Suppressor macrophage (primary cell): ENCODE results near the gene NTN4.
"Not testable (repeated sequence)": the region's sequence is repeated elsewhere in the genome, so short reads cannot be mapped to it uniquely, and the experiment has no call there.

Source experiments
- DNase-seq, 4 experiments: peaks; one replicate each; pipeline ENCODE4 v3.0.0-alpha.2; 2020 to 2022

Gene NTN4

DNA sequence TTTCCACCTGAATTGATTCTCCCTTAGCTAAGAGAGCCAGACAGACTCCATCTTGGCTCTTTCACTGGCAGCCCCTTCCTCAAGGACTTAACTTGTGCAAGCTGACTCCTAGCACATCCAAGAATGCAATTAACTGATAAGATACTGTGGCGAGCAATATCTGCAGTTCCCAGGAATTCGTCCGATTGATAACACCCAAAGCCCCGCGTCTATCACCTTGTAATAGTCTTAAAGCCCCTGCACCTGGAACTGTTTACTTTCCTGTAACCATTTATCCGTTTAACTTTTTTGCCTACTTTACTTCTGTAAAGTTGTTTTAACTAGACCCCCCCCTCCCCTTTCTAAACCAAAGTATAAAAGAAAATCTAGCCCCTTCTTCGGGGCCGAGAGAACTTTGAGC, 44.5 kb downstream of the NTN4 start:
- DNase-seq: not testable (repeated sequence)

DNA sequence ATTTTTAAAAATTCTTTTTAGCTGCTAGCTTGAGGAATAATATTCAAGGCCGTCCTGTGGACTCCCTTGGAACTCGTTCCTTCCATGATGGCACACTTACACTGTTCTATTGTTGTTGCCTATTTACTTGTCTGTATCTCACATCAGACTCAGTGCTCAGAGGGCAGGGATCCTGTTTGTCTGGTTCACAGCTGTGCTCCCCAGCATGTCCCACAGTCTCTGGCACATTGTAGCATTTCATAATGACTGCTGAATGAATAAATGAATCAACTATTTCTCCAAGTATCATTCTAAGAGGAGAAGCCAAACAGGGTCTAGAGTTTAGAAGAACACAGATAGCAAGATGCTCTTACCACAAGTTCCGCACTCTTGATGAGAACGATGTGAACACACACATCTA, 48.0 kb downstream of the NTN4 start:
- DNase-seq: no peak

DNA sequence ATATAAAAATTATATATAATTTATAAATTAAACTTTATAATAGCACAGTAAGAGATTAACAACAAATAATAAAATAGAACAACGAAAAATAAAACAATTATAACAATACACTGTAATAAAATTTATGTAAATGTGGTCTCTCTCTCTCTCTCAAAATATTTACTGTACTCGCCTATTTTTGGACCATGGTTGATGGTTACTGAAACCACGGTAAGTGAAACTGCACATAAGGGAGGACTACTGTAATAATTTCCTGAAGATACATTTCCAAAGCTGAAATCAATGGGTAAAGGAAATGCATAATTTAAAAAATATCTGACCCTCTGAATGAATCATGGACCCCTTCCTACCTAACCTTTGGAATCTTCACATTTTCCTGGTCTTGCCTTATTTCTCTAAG, 48.9 kb downstream of the NTN4 start:
- no peak for DNase-seq

DNA sequence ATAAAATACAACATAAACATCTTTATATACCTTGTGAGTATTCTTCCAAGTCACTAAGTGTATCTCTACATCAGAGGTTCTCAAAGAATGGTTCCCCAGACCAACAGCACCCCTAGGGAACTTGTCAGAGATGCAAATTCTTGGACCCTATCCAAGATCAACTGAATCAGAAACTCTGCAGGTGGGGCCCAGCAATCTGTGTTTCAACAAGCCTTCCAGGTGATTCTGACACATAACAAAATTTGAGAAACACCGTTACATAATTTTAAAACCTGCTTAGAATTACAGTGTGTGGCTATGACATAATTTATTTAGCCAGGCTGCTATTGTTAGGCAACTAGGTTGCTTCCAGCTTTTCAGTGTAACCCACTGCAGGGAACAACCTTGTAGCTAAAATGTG, 49.8 kb downstream of the NTN4 start:
- DNase-seq: no peak

DNA sequence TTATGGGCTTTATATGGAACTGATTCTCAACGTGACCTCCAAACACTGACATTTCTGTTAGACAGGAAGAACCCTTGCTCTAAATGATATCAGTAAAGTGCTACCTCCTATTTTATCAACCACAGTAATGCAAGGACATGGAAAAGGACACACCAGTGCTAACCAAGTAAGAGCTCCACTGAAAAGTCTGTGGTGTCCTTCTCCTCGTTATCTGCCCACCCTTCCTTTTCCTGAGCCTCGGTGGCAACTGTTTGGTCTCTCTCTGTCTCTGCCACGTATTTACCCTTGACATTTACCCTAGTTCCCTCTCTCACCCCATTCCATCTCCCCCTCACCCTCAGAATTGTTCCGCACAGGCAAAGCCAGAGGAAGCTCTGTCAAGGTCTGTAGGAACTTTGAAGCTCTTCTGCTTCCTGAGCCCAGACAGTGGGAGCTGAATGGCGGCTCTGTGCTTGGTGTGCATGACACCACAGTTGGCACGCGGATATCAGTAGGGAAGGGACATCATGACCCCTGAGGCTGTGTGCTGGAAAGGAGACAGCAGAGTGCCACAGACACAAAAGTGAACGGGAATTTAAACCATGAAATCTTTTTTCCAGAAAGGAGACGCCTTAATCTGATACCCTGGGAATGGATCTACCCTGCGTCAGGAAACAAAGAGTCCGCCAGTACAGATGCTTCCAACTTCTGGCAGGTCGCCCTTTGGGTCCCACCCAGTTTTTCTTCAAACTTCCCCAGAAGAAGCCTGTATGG, 50.8 kb downstream of the NTN4 start:
- no peak for DNase-seq

DNA sequence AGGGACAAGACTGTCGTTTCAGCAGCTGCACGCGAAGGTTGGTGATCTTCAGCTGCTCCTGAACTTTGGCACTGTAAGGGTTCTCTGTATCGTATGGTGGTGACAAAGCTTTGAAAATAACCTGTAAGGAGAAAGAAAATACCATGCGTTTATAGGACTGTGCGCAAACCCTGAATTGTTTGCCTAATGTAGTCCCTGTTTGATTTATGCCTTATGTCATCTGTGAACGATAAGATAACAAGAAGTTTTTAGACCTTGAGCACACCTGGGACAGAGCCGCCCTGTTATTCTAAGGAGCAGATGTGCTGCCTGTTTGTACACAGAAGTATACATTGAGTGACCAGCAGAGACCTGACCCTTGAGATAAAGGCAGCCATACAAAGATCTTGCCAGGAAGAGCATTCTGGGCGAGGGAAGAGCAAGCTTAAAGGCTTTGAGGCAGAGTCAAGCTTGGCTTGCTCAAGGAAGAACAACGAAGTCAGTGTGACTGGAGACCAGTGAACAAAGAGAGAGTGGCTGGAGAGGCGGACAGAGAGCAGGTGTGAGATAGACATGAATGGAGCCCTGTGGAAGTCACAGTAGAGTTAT, 52.4 kb downstream of the NTN4 start:
- no peak for DNase-seq

DNA sequence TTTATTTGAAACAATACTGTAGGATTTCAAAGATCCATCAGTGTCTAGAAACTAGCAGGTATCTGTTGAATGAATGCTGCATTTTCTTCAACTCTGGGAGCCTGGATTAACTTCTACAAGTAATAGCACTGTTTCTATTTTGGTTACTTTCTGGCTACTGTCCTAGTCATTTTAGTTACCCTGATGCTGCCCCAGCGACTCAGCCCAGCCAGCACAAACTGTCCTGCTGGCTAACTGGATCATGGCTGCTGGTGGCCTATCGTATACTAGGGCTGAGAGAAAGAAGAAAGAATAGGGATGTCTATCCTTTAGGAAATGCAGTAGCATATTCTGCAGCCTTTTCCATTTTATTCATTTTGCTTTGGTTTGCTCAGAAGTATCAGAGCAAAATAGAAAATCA, 53.9 kb downstream of the NTN4 start:
- no peak for DNase-seq

DNA sequence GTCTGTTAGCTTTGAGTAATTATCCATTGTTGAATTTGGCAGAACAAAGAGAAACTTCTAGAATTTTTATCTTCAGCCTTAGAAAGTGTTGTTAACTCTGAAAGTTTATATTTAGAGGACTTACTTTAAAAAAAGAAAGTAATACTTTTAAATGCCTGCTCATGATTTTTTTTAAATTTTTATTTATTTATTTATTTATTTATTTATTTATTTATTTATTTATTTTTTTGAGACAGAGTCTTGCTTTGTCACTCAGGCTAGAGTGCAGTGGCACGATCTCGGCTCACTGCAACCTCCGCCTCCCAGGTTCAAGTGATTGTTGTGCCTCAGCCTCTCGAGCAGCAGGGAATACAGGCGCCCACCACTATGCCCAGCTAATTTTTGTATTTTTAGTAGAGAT, 54.8 kb downstream of the NTN4 start:
- DNase-seq: not testable (repeated sequence)

DNA sequence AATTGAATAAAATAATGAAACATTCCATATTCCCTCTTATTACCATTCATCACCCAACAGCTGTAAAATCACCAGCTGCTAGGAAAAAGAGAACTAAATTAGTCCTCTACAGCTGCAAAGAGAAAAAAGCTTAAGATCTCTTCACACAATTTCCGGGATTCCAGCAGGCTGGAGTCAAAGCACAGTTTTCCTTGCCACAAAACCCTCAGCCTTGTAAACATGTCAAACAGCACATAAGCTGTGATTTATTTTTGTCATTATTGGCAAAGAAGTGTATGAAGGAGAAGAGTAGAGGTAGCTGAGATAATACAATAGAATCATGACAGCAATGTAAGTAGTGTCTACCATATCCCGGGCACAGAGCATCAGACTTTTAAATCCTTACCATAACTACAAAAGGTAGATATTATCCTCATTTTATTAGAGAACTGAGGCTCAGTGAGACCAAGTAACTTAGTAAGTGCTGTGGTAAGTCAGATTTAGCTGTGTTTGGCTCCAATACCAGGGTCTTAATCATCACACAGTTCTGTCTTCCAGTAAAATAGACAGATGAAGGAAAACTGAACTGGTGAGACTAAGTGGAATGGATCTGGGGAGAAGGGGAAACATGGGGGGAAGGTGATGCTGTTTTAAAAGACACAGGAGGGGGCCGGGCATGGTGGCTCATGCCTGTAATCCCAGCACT, 57.3 kb downstream of the NTN4 start:
- DNase-seq: no peak

DNA sequence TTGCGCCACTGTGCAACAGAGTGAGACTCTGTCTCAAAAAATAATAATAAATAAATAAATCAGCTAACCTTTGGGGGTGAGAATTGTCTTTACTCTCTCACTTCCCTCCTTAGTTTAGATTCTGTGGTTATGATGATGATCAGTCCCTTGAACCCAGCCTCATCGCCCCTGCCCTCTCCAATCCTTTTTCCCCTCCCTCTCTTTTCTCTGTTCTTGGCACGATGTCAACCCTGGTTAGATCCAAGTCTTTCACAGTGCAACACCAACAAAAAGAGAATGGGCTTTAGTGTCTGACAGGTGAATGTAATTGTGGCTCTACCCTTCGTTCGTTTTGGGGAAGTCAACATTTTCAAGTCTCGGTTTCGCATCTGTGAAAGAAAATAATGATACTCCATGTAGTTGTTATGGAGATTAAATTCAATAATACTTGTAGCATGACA, 59.0 kb downstream of the NTN4 start:
- DNase-seq: no peak

DNA sequence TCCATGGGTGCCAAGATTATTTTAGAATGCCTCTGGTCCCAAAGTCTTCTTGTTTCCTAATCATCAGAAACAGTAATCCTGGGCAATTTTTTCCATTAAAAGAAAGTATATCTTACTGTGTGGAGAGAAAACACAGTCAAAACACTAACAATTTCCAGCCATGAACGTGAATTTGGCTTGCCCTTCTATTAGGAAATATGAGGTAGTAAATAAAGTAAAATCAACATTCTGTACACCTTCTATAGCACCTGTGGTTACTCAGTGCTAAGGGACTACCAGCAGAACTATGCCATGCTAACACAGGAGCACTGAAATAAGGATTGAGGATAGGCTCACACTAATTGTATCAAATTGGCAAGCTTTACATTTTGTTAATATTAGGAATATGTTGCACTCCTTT, 60.1 kb downstream of the NTN4 start:
- DNase-seq: no peak

DNA sequence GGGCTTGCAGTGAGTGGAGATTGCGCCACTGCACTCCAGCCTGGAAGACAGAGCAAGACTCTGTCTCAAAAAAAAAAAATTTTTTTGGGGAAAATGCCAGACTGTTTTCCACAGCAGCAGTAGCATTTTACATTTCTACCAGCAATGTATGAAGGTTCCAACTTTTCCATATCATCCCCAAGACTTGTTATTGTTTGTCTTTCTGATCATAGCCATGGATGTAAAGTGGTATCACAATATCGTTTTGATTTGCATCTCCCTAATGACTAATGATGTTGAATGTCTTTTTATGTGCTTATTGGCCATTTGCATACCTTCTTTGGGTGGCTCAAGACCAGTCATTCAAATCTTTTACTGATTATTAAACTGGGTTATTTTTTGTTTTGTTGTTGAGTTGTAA, 63.7 kb downstream of the NTN4 start:
- no peak for DNase-seq

DNA sequence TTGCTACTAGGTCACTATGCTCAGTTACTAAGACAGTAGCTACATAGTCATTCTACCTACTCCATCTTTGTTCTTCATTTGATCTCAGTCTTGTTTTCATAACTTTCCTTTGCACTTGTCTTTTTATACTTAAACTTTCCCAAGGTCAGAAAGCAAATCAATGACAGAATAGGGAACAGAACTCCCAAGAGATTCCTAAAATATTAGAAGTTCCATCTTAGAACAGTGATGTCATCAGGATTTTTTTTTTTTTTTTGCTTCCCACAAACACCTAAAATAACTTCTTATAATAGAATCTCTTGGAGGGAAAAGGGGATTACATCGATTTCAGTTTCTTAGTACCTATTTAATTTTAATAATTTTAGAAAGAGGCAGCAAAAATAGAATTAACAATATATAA, 65.8 kb downstream of the NTN4 start:
- no peak for DNase-seq

DNA sequence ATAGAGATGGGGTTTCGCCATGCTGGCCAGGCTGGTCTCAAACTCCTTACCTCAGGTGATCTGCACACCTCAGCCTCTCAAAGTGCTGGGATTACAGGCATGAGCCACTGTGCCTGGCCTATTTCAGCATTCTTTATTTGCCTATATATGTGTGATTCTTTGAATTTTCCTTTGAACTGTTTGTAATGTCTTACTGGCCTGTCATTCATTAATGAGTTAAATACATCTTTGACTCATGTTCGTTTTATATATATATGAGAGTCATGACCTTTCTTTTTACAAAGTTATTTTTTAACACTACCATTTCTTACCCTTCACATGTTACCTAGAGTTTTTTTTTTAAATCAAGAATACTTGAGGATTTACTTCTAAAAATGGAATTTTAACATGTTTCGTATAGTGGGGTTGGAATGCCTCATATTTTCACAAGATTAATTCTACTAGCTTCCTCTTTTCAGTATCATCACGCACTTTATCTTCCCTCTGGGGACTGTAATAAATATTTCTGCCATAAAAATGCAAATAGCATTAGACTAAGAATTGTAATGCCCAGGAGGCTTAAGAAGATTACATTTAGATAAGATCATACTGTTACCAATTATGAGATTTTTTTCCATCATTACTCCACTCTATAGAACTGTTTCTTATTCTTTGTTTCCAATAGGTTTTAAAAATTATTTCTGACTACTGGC, 66.7 kb downstream of the NTN4 start:
- DNase-seq: no peak

DNA sequence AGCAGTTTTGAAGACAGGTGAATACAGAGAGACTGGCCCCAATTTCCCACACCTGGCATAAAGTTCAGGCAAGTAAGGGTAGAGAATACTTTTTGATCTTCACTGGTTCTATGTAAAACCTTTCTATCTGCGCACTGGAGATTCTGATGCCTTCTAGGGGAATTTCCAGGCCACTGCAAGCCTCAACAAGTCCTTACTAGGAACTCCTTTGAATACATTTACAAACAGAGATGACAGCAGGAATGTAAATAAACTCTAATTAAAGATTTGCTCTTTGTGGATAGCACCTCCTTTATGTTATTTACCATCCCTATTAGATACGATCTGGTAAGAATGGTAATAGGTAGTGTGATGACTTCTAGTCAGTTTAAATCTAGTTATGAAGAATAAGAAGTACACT, 69.2 kb downstream of the NTN4 start:
- DNase-seq: no peak

DNA sequence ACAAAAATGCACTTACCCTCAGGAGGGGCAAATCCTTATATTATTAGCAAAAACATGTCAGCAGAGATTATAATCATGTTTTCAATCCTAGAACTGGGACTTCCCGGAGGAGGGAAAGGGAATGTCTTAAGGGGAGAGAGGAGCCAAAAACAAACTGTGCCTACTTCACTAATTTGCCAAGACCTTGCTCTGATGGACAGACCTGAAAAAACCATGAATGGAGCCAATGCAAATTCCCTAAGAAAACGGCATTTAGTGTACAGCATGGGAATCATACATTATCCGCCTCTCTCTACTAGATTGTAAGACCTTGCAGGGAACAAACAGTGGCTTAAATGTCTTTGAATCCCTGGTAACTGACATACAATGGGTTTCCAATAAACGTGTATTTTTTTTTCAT, 70.4 kb downstream of the NTN4 start:
- DNase-seq: no peak

DNA sequence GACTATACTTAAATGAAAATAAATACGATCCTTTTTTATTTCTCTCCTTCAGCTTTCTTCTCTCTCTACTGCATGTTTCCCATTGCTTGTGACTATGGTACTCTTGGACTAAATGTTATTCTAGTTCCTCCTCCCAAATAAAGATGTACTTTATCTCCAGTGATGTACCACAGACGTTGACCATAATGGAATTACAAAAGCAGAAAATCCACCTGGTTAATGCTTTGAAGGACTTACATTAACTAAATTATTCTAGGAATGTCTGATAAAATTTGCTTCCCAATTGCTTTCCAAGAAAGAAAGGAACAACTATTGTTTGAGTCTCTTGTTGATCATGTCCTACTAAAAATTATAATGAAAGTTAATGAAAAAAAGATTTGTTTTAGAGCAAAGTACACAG, 71.8 kb downstream of the NTN4 start:
- DNase-seq: no peak

DNA sequence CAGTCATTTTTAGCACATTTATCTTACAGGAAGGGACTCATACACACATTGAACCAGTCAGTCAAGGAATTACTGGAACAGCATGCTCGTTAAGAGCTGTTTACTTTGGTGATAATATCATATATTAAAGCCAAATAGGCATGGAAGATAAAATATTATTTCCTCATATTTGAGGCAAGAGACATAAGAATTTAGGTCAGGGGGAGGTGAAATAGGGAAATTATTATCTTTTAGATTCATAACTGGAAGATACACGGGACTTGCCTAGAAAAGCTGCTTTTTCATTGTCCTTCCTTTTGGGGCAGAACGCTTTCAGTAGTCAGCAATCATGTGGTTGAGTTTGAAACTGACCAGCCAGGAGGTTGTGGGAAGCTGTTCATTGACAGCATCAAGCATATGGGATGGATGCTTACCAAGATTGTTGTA, 72.5 kb downstream of the NTN4 start:
- DNase-seq: no peak

DNA sequence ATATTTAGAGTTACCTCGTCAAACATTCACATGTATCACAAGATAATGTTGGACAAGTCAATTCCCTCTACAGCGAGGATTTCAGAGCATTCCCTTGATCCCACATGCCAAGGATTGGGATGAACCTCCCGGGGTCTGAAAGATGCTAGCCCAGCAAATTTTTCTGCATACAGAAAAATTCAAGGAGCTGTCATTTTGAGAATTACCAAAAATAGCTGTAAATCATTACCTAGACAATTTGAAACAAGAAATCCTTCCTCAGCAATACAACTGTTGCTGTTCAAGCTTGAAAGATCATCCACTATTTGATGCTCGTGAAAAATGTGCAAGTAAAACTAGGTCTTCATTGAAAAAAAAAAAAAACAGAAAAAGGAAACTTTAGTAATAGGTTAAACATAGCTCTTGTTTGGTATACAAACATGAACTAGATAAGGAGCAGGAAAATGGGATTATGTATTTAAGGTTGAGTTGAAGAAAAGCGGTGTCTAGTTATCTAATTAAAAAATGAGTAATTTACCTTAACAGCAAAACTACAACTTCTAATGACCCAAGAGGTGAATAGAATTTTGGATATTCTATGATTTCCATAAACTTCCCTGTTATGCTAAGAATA, 73.1 kb downstream of the NTN4 start:
- no peak for DNase-seq

DNA sequence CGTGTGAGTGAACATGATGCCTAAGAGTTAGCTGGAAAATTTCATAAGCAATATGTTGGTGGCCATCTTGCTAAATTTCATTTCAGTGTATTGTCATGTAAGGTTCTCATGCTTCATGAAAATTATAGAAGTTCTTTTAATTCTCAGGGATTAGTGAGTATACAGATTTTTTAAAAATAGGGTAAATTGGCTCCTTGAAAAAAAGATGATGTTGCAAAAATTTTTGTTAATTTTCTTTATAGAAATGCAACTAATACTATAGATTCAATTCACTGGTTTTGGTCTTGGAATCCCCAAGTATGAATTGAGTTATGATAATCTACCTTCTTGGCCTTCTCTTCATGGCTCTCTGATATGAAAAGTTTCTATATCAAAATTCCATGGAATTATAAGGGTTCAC, 75.4 kb downstream of the NTN4 start:
- no peak for DNase-seq

DNA sequence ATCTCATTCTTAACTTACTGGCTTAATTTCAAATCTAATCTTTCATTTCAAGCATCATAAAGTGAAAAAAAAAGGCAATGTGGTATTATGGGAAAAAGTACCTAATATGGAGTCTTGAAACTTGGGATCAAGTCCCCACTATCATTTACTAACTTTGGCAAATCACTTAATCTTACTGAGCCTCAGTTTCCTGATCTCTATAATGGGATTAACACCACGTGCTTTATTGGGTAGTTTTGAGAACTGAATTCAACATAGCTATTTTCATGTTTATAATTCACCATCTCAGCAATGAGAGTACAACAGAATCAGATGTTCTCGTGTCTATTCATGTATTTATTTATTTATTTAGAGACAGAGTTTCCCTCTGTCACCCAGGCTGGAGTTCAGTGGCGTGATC, 78.3 kb downstream of the NTN4 start:
- no peak for DNase-seq

DNA sequence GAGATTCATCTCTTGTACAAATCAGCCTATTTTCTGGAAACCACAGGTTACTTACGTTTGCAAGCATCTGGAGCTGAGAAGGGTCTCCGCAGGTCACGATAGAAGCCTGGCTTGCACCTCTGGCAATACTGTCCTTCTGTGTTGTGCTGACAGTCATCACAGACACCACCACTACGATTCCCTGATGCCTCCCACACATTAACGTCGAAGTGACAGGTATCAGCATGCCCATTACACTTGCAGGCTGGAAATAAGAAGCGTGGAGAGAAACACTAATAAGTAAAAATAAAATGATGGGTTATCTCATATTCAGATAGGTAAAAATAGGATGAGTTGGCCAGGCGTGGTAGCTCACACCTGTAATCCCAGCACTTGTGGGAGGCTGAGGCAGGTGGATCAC, 80.2 kb downstream of the NTN4 start:
- DNase-seq: no peak

DNA sequence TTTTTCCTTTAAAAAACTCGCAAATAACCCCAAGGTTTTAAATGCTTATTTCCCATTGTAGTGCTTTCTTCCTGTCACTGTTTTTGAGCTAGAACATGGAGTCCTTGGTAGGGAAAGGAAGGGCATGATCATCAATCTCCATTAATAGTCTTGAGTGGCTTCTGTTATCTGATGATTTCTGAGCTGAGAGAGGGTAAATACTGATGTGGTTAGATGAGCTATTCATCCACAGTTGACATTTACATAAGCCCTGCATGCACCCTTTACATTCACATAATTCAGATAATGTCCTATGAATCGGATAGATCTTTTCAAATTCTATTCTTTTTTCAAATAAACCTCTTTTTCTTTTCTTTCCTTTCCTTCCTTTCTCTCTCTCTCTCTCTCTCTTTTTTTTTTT, 81.4 kb downstream of the NTN4 start:
- DNase-seq: no peak
